Neural progenitor cell (in vitro differentiated cells): ENCODE data around the gene ARID5B. TPM values are rescaled to one million over a fixed set of nuclear protein-coding genes. Genes with fewer than 3 reads are reported as not detected.

Source experiments
- DNase-seq: peaks from one replicate; pipeline ENCODE4 v3.0.0-alpha.2; 2016; ENCODE audit warnings: low spot score
- H2AFZ ChIP-seq: fragments of 200-600 bp; sonication (generic); replicated peaks from 2 replicates; pipeline ENCODE4 v1.6.1; 2016; ENCODE audit warnings: antibody characterized with exemption
- H3F3A ChIP-seq: fragments of 200-600 bp; sonication (generic); 2 replicates; pipeline ENCODE4 v1.6.1; 2016; ENCODE audit warnings: antibody characterized with exemption, low read depth
- H3K27ac ChIP-seq: fragments of 200-600 bp; sonication (generic); 2 replicates; pipeline ENCODE4 v1.5.1; 2016; ENCODE audit warnings: mild to moderate bottlenecking
- H3K27me3 ChIP-seq: fragments of 200-600 bp; sonication (generic); 2 replicates; pipeline ENCODE4 v1.6.1; 2016; ENCODE audit warnings: mild to moderate bottlenecking, moderate library complexity
- H3K36me3 ChIP-seq: fragments of 200-600 bp; sonication (generic); 2 replicates; pipeline ENCODE4 v1.5.1; 2016
- H3K4me1 ChIP-seq: fragments of 200-600 bp; sonication (generic); 2 replicates; pipeline ENCODE4 v1.6.1; 2016; ENCODE audit warnings: mixed run types
- H3K4me2 ChIP-seq: fragments of 200-600 bp; sonication (generic); 2 replicates; pipeline ENCODE4 v1.6.1; 2016
- H3K4me3 ChIP-seq: fragments of 200-600 bp; sonication (generic); 2 replicates; pipeline ENCODE4 v1.5.1; 2016
- H3K79me2 ChIP-seq: fragments of 200-600 bp; sonication (generic); 2 replicates; pipeline ENCODE4 v1.6.1; 2016; ENCODE audit warnings: low read depth
- H3K9ac ChIP-seq: fragments of 200-600 bp; sonication (generic); 2 replicates; pipeline ENCODE4 v1.6.1; 2016
- H3K9me3 ChIP-seq: fragments of 200-600 bp; sonication (generic); 2 replicates; pipeline ENCODE4 v1.5.1; 2016; ENCODE audit warnings: low read depth
- H4K20me1 ChIP-seq: fragments of 200-600 bp; sonication (generic); 2 replicates; pipeline ENCODE4 v1.6.1; 2016; ENCODE audit warnings: low read depth
- H3K27ac Mint-ChIP-seq: 3 replicates; pipeline ENCODE4 v1.8.0; 2021; ENCODE audit warnings: mixed read lengths
- H3K27me3 Mint-ChIP-seq: 2 replicates; pipeline ENCODE4 v1.8.0; 2022; ENCODE audit warnings: low read depth, mild to moderate bottlenecking, inconsistent platforms, moderate library complexity, mixed read lengths; ENCODE audit not compliant: insufficient read depth
- H3K36me3 Mint-ChIP-seq: 3 replicates; pipeline ENCODE4 v1.8.0; 2021; ENCODE audit warnings: mixed read lengths
- H3K4me1 Mint-ChIP-seq: 3 replicates; pipeline ENCODE4 v1.8.0; 2021; ENCODE audit warnings: mixed read lengths
- H3K4me3 Mint-ChIP-seq: 3 replicates; pipeline ENCODE4 v1.8.0; 2021; ENCODE audit warnings: mild to moderate bottlenecking, moderate library complexity, mixed read lengths
- H3K9me3 Mint-ChIP-seq: 3 replicates; pipeline ENCODE4 v1.8.0; 2020; ENCODE audit warnings: mixed read lengths
- CTCF ChIP-seq: fragments of 200-600 bp; sonication (generic); IDR thresholded peaks from 2 replicates; pipeline ENCODE4 v1.5.1; 2017; ENCODE audit warnings: antibody characterized with exemption, mild to moderate bottlenecking
- EZH2 ChIP-seq: fragments of 200-600 bp; sonication (generic); IDR thresholded peaks from 2 replicates; pipeline ENCODE4 v1.6.1; 2017; ENCODE audit warnings: antibody characterized with exemption, mild to moderate bottlenecking, moderate library complexity
- EZH2phosphoT487 ChIP-seq: fragments of 200-600 bp; sonication (generic); IDR thresholded peaks from 2 replicates; pipeline ENCODE4 v1.6.1; 2017; ENCODE audit warnings: antibody characterized with exemption
- total RNA-seq: library from RNA; depleted of rRNA; stranded (reverse); fragments of >200 nt; gene quantifications from 2 replicates; pipeline ENCODE4 v1.2.3, GENCODE V29; 2015; ENCODE audit warnings: low replicate concordance

The ARID5B gene
- total RNA-seq, 1 donor from 2014 or later = 1.5 TPM

GRCh38 chr10:62062752-62063512 is 161.4 kb downstream of the ARID5B start:
- Mint-ChIP-seq H3K9me3 (no peaks in the 10 kb centered on the region), H3K4me1 (no peaks in the 10 kb centered on the region), H3K36me3 (peaks cover 20% of the 10 kb centered on the region), H3K4me3 (no peak overlapping the region), H3K27ac (no peak overlapping the region), H3K27me3 (peaks cover 2% of the 10 kb centered on the region)
- no peaks in the 10 kb centered on the region for H3K27me3 ChIP-seq
- H4K20me1 ChIP-seq = no peaks in the 10 kb centered on the region
- no peaks in the 10 kb centered on the region for H3K36me3 ChIP-seq
- no peak overlapping the region for H3K27ac ChIP-seq
- no peak for TF ChIP-seq EZH2phosphoT487
- no peak for TF ChIP-seq CTCF
- TF ChIP-seq EZH2 = no peak
- H3K4me1 ChIP-seq = no peaks in the 10 kb centered on the region
- no peak overlapping the region for H3K4me3 ChIP-seq
- no peak overlapping the region for H2AFZ ChIP-seq
- no peak overlapping the region for H3K4me2 ChIP-seq
- H3K9ac ChIP-seq = no peak overlapping the region
- DNase-seq = no peak
- H3K9me3 ChIP-seq = no peaks in the 10 kb centered on the region
- no peaks in the 10 kb centered on the region for H3K79me2 ChIP-seq
- no peaks in the 10 kb centered on the region for H3F3A ChIP-seq

DNA sequence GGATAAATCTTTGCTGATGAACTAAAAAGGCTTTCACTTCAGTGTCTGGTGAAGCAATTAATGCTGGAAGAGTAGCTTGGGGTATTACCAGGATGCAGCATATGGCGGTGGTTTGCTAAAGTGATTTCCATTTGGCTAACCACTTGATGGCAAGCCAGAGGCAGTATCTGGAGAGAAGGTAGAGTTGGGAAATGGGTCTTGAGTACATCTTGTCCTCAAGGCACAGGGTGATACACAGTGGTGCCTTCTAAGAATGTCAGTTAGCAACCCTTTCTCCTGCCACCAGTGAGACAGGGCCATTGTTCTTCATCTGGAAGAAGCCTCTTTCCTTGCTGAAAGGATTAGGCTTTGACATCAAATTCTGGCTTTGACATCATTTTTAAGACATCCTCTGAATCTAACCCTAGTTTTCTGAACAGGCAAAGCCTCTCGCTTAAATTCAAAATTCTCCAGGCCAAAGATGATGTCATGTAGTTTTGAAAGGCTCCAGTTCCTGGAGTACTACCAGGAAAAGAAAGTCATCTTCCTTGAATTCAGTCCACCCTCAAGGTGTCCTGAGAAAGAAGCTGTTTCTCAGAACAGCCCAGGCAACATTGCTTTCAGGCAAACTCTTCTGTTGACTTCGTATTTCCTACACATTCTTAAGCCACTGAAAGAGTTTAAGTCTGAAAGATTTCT is 162.4 kb downstream of the ARID5B start:
- no peak for DNase-seq
- Histone ChIP-seq H3F3A (no peaks in the 10 kb centered on the region), H3K27me3 (no peaks in the 10 kb centered on the region), H3K4me1 (no peaks in the 10 kb centered on the region), H3K27ac (no peak overlapping the region), H3K79me2 (no peaks in the 10 kb centered on the region), H3K4me3 (no peak overlapping the region), H2AFZ (no peak overlapping the region), H3K4me2 (no peak overlapping the region), H3K36me3 (no peaks in the 10 kb centered on the region), H3K9ac (no peak overlapping the region), H4K20me1 (no peaks in the 10 kb centered on the region), H3K9me3 (no peaks in the 10 kb centered on the region)
- H3K27ac Mint-ChIP-seq = no peak overlapping the region
- no peak for TF ChIP-seq EZH2
- no peak for TF ChIP-seq CTCF
- no peak for TF ChIP-seq EZH2phosphoT487
- H3K4me1 Mint-ChIP-seq = no peaks in the 10 kb centered on the region
- H3K27me3 Mint-ChIP-seq = peaks cover 2% of the 10 kb centered on the region
- no peaks in the 10 kb centered on the region for H3K9me3 Mint-ChIP-seq
- peaks cover 19% of the 10 kb centered on the region for H3K36me3 Mint-ChIP-seq
- no peak overlapping the region for H3K4me3 Mint-ChIP-seq

DNA sequence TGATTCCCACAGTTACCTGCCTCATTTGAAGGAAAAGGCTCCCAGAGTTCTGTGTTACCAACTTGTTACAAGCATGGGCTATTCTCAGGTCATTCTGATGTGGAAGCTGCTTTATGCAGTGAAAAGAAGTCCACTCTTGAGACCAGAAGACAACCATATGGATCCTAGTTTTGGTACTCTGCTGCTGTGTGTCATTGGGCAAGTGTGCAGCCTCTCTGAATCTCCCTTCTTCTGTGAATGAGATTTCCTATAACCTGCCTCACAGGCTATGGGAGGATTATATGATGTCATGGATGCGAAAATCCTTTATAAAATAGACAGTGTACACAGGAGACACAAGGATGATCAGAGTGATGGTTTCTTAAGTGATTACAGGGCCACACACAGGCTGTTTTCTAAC is 166.1 kb downstream of the ARID5B start:
- peaks cover 33% of the 10 kb centered on the region for H3K36me3 Mint-ChIP-seq
- no peaks in the 10 kb centered on the region for H3K4me1 ChIP-seq
- no peaks in the 10 kb centered on the region for H3K4me1 Mint-ChIP-seq
- no peak overlapping the region for H3K4me2 ChIP-seq
- no peaks in the 10 kb centered on the region for H3K27me3 ChIP-seq
- no peaks in the 10 kb centered on the region for H3K9me3 Mint-ChIP-seq
- no peaks in the 10 kb centered on the region for H4K20me1 ChIP-seq
- DNase-seq = no peak
- H3K4me3 ChIP-seq = no peak overlapping the region
- no peaks in the 10 kb centered on the region for H3K36me3 ChIP-seq
- H3K9me3 ChIP-seq = no peaks in the 10 kb centered on the region
- H3K79me2 ChIP-seq = no peaks in the 10 kb centered on the region
- no peak overlapping the region for H3K4me3 Mint-ChIP-seq
- TF ChIP-seq EZH2phosphoT487 = no peak
- no peak overlapping the region for H2AFZ ChIP-seq
- H3F3A ChIP-seq = no peaks in the 10 kb centered on the region
- no peak overlapping the region for H3K27ac Mint-ChIP-seq
- H3K9ac ChIP-seq = no peak overlapping the region
- peaks cover 2% of the 10 kb centered on the region for H3K27me3 Mint-ChIP-seq
- H3K27ac ChIP-seq = no peak overlapping the region

GRCh38 chr10:62068464-62068863 is 167.0 kb downstream of the ARID5B start:
- Histone ChIP-seq H3K36me3 (no peaks in the 10 kb centered on the region), H3K9me3 (no peaks in the 10 kb centered on the region), H3F3A (no peaks in the 10 kb centered on the region), H3K9ac (no peak overlapping the region), H3K4me2 (no peak overlapping the region), H3K27me3 (no peaks in the 10 kb centered on the region), H4K20me1 (no peaks in the 10 kb centered on the region), H3K27ac (no peak overlapping the region), H3K4me1 (no peaks in the 10 kb centered on the region), H3K4me3 (no peak overlapping the region), H3K79me2 (no peaks in the 10 kb centered on the region), H2AFZ (no peak overlapping the region)
- H3K27me3 Mint-ChIP-seq = peaks cover 2% of the 10 kb centered on the region
- H3K4me3 Mint-ChIP-seq = no peak overlapping the region
- no peak for DNase-seq
- no peaks in the 10 kb centered on the region for H3K4me1 Mint-ChIP-seq
- H3K9me3 Mint-ChIP-seq = no peaks in the 10 kb centered on the region
- TF ChIP-seq EZH2phosphoT487 = no peak
- TF ChIP-seq CTCF = no peak
- TF ChIP-seq EZH2 = no peak
- H3K36me3 Mint-ChIP-seq = peaks cover 35% of the 10 kb centered on the region
- H3K27ac Mint-ChIP-seq = no peak overlapping the region
